GM21723 (cell line): ENCODE results near the gene TBX19.

Source experiments
- ATAC-seq: cut with Tn5 transposase; IDR thresholded peaks from one replicate; pipeline ENCODE4 v1.9.1; 2021; ENCODE audit warnings: mild to moderate bottlenecking, moderate library complexity; ENCODE audit not compliant: unreplicated experiment

Gene TBX19

DNA sequence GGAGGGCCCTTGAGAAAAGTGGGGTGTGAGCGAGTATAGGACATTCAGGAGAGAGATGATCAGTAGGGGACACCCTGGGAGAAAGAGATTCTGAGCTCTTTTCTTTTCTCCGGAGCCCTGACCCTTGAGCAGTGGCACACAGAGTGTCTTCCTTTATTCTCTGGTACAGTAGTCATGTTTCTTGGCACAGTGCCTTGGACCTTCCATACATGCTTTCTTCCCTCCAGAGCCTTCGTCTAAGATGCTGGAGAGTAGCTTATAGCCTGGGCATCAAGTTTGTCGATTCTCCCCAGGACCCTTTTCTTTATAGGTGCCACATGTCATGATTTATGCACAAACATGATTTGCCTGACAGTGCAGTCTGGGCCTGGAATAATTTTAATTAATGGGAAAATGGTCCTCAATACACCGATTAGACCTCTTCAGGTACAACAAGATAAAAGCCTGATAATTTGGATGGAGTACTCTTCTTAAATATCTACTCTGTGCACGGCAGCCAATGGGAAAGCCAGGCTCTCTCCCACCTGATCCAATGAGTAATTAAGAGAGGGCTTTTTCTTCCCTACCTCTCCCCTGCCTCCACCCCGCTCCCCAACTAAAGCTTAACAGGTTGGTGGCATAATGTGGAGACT, at the start of gene TBX19:
TBX19 (plus strand) TSS at position 582 of the 632 bp plus-strand sequence. CDS start 214 bp downstream, outside the sequence.
- ATAC-seq: no peak

DNA sequence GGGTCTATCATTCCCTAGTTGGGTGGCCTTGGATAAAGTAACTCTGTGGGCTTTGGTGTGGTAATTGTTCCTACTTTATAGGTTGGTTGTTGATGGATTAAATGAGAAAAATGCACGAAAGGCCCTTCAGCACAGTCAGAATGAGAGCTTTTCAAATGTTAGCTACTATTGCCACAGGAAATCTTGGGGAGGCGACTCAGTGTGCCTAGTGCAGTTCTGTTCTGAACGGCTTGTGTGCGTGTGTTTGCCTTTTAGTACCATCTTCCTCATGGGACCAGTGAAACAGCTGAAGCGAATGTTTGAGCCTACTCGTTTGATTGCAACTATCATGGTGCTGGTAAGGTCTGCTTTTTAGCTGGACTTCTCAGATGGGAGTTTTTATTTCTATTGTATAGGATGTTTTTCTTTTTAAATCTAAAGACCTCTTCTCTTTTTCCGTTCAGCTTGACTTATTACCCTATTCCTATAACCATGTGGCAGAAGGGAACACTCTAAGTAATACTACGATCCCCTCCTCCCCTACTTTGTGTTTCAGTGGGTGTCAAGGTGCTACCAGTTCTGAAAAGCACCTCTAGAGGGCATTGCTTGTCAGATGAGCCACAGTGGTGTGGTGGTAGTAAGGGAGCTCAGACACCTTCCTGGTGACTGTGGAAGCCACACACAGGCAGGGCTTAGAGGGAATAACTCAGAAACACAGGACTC, 45.7 kb upstream of the TBX19 start:
- ATAC-seq: peak; percentile 86

DNA sequence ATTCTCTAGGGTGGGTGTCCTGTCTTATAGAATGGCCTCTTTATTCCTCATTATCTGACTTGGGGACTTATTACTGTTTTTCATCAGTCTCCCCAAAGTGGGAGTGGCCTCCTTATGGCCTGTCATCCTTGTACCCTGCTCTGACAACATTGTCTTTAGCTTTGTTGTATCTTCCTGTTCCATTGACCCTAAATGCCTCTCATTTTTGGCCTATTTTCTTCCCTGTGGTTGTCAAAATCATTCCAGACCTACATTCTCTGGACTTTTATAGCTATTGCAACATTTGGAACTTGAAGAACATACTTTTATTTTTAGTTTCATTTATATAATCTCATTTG, 45.2 kb upstream of the TBX19 start:
- peak; percentile 16 for ATAC-seq

DNA sequence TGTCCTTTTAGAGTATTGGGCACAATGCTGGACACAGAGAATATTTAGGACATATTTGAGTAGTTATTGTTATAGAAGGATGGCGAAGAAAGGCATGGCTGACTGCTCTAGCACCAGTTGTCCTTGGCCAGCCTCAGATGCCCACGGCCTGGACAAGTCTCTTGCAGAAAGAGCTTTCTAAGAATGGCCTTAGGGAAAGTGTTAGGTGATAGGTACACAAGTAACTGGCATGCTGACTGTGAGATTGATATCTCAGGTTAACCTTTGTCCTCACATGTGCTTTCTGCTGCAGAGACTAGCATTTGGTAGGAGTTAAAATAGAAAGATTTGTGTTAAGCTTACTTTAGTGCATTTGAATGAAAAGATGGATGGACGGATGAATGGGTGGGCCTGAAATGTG, 44.7 kb upstream of the TBX19 start:
- ATAC-seq: no peak

DNA sequence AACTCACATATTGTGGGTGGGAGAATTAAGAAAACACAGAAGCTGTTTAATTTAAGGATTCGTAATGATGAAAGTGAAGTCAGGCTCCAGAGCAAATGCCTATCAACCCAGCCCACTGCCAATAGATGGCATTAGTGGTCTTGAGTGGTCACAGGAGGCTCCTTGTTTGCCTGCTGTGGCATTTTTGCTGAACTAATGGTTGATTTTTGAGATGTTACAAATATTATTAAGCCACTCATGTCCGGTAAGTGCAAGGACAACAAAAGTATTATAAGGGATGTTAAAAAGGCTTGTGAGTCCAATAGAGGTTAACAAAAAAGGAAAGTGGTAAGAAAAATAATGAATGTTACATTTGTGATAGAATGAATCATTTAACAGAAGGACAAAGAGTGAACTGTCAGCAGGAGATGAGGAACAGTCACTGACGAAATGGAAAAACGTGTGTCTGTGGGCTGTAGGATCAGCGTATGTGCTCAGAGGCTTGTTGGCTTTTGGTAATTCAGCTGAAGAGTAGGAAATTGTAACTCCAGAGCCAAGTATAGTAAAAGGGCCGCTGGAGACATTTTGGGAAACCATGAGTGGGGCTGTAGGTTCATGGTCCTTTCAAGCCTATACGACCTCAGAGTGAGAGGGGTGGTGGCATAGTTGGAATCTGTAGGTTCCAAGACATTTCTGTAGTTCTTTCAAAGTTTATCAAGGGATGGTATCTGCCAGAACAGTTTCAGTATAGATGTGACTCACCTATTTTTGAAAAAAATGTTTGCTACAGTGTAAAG, 43.7 kb upstream of the TBX19 start:
- no peak for ATAC-seq

DNA sequence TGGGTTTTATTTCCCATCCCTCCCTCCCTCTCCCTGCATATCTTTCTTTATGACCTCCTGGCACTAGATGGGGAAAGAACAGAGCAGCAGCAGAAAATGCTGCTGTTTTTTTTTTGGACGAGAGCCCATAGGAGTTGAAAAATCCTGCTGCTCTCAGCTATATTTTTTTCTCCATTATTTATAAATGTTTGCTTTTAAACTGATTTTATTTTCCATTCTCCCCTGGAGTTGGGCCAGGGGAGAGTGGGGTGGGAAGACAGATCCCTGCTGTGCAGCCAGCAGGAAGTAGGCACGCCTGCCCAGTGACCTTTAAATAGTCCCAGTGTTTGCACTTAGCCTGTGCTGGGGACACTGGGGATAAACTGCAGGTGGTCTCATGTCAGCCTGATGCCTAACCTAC, 37.5 kb upstream of the TBX19 start:
- ATAC-seq: no peak

DNA sequence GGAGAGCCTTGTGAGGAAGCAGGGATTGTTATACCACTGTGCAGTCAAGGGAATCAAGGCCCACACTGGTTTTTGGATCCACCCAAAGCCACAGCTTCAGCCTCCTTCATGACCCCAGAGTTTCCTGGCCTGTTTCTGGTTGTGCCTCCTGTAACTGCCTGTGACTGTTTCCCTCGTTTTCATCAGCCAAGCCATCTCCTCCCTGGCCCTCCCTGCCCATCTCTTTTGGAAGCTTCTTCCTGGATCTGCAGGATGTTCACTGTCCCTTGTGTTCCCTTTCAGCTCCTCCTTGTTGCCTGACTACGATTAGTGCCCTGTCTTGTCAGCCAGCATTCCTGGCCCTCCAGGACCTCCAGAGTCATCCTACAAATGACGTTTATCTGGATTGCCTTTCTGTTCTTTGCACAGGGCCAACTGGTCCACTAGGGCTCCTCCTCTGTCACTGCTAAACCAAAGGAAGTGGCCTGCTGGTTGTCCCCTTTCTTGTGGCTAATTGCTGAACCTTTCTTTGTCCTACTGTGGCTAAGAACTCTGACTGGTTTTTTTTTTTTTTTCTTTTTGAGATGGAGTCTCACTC, 37.0 kb upstream of the TBX19 start:
- no peak for ATAC-seq

DNA sequence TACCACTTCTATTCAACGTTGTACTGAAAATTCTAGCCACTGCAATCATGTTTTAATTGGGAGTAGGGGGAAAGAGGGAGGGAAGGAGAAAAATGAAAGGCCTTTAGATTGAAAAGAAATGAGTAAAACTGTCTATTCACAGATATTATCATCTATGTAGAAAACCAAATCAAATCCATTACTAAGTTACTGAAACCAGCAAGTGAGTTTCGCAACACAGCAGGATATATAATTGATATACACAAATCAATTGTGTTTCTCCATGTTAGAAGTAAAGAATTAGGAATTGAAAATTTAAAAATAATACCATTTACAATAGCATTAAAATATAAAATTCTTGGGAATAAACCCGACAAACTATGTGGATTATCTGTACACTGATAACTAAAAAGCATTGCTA, 35.6 kb upstream of the TBX19 start:
- ATAC-seq: no peak

GRCh38 chr1:168246506-168246905, 34.2 kb upstream of the TBX19 start:
- ATAC-seq: no peak

GRCh38 chr1:168252204-168252733, 28.4 kb upstream of the TBX19 start:
- ATAC-seq: no peak

- ATAC-seq: no peak
Observed at GRCh38 chr1:168256164-168256563, 24.5 kb upstream of the TBX19 start.

- ATAC-seq: no peak
Observed at GRCh38 chr1:168257397-168257796, 23.3 kb upstream of the TBX19 start.

- ATAC-seq: no peak
Observed at GRCh38 chr1:168259567-168259966, 21.1 kb upstream of the TBX19 start.

- ATAC-seq: no peak
Observed at GRCh38 chr1:168260393-168260792, 20.3 kb upstream of the TBX19 start.

- ATAC-seq: no peak
Observed at GRCh38 chr1:168261390-168261789, 19.3 kb upstream of the TBX19 start.

DNA sequence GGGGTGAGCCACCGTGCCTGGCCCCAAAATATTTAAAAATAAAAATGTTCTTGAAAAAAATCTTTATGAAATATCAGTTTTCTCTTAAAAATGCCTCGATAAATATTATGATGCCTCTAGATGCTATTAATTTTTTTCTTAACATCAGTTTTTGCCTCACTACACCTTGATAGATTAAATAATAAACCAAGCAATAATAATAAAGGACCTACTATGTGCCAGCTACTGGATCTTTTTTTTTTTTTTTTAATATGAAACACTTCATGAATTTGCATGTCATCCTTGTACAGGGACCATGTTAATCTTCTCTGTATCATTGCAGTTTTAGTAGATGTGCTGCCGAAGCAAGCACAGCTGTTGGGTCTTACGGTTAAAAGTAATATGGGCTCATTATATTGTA, 17.5 kb upstream of the TBX19 start:
- no peak for ATAC-seq

GRCh38 chr1:168264296-168264695, 16.4 kb upstream of the TBX19 start:
- ATAC-seq: no peak

- ATAC-seq: no peak
Observed at GRCh38 chr1:168265596-168265995, 15.1 kb upstream of the TBX19 start.

DNA sequence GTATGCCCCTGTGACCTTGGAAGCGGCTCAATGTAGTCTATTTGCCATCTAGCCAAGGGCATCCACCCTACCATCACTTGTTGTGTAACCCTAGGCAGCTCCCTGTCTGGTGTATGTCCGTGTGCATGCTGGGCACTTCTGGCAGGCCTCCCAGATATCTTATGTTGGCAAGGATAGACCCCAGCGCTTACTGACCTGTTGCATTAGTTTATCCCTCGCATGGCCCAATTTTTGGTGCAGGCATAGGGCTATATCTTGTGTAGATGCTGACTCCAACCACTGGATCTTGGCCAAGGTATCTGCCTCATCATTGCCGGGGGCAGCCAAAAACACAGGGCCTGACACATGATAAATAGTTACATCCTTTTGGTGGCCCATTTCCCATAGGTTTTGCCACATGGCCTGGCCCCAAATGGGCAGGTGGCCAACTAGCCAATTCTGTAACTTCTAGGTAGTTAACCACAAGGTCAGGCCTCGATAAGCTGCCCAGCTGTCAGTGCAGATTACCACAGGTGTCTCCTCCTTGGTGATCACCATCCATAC, 14.0 kb upstream of the TBX19 start:
- no peak for ATAC-seq

GRCh38 chr1:168271636-168272035, 9.0 kb upstream of the TBX19 start:
- no peak for ATAC-seq

- ATAC-seq: no peak
Observed at GRCh38 chr1:168273575-168273974, 7.1 kb upstream of the TBX19 start.
